Measurements from ENCODE around the gene AGPAT4. TPM values are rescaled to one million over a fixed set of nuclear protein-coding genes. Genes with fewer than 3 reads are reported as not detected.
"Not testable (repeated sequence)": the region's sequence is repeated elsewhere in the genome, so short reads cannot be mapped to it uniquely, and the experiment has no call there.

Gene AGPAT4, protein sequence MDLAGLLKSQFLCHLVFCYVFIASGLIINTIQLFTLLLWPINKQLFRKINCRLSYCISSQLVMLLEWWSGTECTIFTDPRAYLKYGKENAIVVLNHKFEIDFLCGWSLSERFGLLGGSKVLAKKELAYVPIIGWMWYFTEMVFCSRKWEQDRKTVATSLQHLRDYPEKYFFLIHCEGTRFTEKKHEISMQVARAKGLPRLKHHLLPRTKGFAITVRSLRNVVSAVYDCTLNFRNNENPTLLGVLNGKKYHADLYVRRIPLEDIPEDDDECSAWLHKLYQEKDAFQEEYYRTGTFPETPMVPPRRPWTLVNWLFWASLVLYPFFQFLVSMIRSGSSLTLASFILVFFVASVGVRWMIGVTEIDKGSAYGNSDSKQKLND
- 1.7 TPM for total RNA-seq
- long read RNA-seq, partial matches to known transcripts = 0 of 1 reads
- long read RNA-seq, other reads (novel, unspliced or antisense) = 1 of 1 reads

DNA sequence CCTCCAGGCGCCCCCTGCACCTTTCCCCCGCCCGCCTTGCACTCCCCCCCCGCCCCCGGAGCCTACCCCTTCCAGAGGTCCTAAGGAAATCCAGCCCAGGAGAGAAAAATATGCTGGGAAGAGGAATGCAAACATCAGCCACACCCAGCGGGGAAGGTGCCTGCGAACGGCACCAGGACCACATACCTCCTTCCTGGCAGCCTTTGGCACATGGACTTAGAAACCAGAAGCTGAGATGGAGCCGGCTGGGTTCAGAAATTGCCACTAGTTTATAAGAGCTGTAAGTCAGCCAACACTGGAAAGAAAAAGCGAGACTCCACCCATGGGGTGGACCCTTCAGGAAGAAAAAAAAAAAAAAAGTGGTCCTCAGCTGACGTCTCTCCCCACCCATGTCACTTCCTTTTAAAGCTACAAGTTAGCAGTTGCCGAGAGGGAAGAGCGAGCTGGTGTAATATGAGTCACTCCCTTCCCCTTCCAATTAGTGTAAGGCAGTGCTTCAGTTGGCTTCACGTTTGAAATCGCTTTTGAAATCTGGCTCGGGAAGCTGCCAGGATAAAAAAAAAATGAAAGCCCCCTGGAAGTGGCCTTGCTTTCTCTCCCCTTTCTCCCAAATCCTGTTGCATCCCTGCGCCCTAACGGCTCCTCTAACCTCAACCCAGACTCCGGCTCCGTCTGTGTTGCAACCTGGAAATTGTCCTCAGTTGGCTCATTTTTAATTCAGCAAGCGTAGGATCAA, at the start of gene AGPAT4:
Gene AGPAT4 (minus strand): TSS at position 310 of the 736 bp plus-strand sequence. CDS start 41,848 bp downstream, outside the sequence.
- intact Hi-C loops (cut with micrococcal nuclease) = no loop called here
- peak; percentile 39 for DNase-seq
- ATAC-seq = peak; percentile 100

DNA sequence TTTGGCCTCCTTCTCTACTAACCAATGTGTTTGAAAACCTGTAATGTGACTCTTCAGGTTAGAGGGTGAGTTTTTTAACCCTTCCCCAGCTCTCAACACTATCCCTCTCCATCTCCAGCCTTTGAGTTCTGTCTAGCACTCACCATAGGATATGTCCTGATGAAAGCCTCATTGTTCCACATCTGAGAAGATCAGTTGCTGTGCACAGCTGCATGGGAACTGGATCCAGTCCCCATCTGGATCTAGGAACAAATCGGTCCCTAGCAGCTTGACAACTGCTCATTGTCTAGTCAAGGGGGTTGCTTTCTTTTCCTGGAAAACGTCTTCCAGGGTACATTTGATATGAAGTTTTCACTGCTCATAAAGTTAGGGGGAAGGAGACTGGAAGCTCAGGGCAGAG, 45.4 kb upstream of the AGPAT4 start:
- ATAC-seq (no peak), DNase-seq (no peak)
- intact Hi-C loops (cut with micrococcal nuclease) = no loop called here

DNA sequence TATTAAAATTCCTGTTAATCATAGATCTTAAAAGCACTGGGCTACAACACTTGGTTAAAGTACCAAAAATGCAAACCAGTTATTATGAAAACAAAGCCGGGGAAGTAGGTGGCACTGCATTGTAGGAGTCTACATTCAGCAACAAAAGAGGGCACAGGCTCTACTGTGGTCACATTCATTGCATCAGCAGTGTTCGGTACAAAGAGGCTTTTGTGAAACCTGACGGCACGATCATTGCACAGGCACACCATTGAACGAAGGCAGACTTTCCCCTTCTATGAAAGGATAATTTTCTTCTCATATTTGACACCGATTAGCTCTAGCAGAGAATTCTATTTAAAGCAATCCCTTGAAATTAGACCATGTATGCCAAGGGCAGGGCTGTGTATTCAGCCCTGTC, 44.6 kb upstream of the AGPAT4 start:
- ATAC-seq = no peak
- no peak for DNase-seq
- intact Hi-C loops (cut with micrococcal nuclease) = no loop called here

DNA sequence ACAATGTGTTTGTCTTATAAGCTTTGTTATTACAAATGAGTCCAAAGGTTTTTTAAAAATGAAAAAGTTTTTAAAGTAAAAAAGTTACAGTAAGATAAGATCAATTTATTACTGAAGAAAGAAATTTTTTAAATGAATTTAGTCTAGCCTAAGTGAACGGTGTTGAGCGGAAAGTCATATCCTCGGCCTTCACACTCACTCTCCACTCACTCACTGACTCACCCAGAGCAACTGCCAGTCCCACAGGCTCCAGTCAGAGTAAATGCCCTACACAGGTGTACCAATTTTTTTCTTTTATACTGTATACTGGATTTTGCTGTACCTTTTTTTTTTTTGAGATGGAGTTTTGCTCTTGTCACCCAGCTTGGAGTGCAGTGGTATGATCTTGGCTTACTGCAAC, 42.7 kb upstream of the AGPAT4 start:
- ATAC-seq (no peak), DNase-seq (no peak)
- intact Hi-C loops (cut with micrococcal nuclease) = no loop called here

DNA sequence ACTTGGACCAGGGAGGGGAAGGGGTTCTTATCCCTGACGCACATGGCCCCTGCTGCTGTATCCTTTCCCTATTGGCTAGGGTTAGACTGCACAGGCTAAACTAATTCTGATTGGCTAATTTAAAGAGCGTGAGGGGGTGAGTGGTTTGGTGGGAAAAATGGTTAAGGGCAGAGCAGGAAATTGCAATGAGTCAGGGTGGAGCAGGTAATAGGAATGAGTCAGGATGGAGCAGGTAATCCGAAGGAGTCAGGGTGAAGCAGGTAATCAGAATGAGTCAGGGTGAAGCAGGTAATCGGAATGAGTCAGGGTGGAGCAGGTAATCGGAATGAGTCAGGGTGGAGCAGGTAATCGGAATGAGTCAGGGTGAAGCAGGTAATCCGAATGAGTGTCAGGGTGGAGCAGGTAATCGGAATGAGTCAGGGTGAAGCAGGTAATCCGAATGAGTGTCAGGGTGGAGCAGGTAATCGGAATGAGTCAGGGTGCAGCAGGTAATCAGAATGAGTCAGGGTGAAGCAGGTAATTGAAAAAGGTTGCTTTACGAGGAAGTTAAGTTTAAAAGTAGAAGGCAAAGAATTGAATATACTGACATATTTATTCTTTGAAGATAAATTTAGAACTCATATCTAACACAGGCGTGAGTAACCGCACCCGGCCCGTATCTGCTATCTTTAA, 41.5 kb upstream of the AGPAT4 start:
- intact Hi-C loops (cut with micrococcal nuclease); DNase-seq; ATAC-seq: not testable (repeated sequence)

DNA sequence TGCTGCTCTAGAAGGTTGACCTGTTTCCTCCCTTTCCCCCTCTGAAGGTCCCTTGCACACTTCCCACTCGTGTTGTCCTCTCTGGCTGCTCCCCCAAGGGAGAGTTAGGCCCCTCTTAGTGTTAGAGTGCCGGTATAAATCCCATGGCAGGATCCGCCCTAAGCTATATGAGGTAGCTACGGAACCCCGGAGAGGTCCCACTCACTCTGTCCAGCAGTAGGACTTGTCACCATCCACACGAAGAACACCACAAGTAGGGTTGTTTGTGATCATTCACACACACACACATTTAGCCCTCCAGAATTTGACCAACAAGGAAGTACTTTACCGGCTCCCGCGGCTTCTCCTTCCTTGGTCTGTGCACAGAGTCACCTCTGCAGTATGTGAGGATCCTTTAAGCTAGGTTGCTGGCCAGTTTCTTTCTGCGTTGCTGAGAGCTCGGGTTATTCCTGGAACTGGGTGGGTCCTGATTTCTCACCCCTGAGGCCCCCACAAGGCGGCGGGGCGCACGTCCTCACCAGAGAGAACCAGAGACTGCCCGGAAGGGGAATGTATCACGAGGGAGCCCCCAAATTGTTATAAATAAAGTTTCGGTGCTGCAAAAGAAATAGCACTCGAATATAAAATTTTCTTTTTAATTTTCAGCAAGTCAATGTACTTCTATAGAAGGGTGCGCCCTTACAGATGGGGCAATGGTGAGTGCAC, 40.8 kb upstream of the AGPAT4 start:
- ATAC-seq; intact Hi-C loops (cut with micrococcal nuclease): not testable (repeated sequence)

DNA sequence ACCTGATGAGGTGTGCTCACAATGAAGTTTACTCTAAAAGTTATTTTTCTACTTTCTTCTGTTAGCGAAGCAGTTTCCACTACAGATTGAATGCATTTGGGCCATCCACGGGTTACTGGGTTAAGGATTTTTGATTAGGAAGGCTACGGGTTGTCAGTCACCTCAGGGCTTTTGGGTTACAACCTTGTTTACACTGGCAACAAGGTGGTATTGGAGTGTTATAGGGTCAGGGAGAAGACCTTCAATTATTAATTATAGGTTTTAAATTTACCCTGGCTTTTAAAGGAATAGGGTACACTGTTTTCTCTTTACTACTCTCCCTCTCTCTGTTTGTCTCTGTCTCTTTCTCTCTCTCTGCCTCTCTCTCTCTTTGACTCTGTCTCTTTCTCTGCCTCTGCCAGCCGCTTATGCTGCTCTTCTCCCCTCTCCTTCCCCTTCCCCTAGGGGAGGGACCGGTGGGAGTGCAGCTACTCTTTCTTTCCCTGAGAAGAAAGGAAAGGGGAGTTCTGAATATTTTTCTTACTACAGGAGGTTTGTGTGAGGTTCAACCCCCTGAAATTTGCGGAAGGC, 40.2 kb upstream of the AGPAT4 start:
- no peak for DNase-seq

More for the DNA sequence above, 40.8 kb upstream of the AGPAT4 start:
- DNase-seq = not testable (repeated sequence)

DNA sequence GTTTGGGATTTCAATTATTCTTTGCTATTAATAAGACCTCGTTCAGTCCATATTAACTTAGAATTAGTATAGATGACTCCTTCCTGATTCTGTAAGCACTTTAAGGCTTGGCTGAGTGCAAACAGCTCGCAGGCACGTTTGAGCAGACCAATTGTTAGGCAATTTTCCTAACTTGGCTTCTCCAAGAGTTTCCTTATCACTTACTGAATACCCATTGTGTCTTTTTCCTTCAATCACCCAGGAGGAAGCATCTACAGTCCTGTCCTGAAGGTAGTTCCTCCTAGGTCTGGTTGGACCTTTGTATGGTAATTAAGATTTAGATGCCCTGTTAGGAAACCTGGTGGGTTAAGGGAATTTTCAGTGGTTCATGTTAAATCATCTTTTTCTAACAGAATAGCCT, 39.6 kb upstream of the AGPAT4 start:
- ATAC-seq; DNase-seq; intact Hi-C loops (cut with micrococcal nuclease): not testable (repeated sequence)

More for the DNA sequence above, 40.2 kb upstream of the AGPAT4 start:
- ATAC-seq = no peak
- intact Hi-C loops (cut with micrococcal nuclease) = no loop called here

DNA sequence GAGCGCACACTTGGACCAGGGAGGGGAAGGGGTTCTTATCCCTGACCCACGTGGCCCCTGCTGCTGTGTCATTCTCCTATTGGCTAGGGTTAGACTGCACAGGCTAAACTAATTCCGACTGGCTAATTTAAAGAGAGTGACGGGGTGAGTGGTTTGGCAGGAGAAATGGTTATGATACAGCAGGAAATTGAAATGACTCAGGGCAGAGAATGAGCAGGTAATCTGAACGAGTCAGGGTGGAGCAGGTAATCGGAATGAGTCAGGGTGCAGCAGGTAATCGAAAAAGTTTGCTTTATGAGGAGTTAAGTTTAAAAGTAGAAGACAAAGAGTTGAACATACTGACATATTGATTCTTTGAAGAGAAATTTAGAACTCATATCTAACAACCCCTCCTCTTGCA, 35.9 kb upstream of the AGPAT4 start:
- DNase-seq; ATAC-seq; intact Hi-C loops (cut with micrococcal nuclease): not testable (repeated sequence)

DNA sequence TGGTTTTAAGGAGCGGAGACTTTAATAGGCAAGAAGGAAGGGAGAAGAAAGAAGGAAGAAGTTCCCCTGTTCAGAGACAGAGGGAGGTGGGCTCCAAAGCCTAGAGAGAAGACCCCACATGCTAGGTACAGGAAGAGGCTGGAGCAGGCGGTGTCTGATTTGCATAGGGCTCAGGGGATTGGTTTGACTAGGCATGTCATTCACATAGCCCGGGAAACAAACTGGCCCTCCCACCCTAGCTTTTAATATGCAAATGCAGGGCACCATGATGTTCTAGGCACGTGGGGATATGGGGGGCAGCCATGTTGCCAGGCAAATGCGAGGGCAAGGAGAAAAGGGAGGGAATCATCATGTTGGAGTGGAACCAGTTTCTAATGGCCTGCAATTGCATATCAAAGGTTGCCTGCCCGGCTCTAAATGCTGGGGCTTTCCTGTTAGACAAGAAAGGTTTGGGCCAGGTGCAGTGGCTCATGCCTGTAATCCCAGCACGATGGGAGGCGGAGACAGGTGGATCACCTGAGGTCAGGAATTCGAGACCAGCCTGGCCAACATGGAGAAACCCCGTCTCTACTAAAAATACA, 34.3 kb upstream of the AGPAT4 start:
- ATAC-seq = no peak
- no peak for DNase-seq
- intact Hi-C loops (cut with micrococcal nuclease) = no loop called here

DNA sequence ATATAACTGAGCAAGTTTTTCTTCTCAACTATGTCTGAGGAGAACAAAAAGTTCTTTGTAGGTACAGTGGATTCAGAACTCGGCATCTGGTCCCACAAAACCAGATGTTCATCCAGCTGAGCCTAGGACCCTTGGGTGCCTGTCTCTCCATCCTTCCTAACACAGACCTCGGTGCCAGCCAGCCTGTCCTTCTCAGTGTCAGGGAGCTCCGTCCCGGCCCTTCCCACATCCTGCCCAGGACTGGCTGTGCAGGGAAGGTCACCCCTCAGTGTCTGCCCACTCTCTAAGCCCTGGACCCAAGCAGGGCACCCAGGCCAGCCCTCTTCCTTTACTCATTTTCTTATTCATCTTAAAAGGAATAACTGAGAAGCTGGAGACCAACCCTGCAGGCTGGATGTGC, 32.0 kb upstream of the AGPAT4 start:
- intact Hi-C loops (cut with micrococcal nuclease) = no loop called here
- DNase-seq = no peak
- no peak for ATAC-seq

DNA sequence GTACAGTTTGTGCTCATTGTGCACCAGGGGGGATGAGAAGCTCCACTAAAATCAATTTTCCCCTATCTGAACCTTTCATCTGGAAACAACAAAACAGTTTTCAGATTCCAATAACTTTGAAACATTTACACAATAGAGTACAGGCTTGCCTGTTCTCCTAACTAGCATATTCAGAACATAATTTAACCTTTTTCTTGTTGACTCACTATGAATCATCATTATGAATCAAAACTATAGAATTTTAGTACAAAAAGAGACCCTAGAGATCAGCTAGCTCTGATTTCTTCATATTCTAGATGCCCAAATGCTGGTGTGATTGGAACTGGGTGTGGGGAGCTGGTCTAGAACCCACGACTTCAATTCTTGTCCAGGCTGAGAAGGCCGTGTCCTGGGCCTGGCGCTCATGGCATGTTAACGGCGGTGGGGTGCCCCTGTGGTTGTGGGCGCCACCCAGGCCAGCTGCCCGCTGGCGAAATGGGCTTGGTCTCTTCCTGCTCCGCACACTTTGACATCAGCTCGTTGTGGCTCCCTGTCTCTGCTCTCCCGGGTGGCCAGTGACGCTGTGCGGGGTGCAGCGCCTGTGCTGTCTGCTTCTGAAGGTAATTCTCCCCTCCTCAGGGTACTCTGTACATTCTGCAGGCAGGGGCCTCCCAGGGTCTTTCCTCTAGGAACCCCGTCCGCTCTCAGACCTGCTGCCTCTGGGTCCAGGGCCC, 29.9 kb upstream of the AGPAT4 start:
- no peak for ATAC-seq
- intact Hi-C loops (cut with micrococcal nuclease) = no loop called here
- no peak for DNase-seq

DNA sequence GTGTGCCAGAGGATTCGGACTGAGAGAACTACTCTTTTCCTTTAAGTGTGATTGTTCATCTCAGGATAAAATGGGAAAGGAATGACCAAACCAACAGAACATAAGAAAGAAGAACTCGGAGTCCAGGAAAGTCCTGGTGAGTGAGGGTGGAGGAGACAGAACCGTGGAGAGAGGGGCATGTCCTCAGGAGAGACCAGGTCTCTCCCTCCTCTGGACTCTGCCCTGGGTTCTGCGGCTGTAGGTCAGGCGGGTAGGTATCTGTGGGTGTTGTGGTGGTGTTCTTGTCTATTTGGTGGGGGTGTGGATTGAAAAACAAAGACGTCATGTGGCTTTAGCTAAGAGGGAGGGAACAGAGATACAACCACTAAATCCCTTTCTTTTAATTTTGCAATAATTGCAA, 29.1 kb upstream of the AGPAT4 start:
- no peak for DNase-seq
- intact Hi-C loops (cut with micrococcal nuclease) = no loop called here
- no peak for ATAC-seq

DNA sequence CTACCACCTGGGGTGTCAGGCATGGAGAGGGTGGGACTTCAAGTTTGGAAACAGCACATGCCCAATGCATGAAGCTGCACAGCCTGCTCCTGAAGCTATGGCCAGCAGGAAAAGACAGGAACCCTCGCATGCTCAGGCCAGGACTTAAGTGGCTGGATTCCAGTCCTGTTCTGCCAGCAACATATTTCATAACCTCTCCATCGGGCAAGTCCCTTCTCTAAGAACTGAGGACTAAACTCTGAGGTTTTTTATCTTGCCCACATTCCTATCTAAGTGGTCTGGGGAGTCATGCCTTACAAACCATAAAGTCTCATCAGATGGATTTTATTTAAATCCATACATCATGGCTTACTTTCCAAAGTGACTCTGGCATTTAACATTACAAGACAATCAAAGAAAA, 27.5 kb upstream of the AGPAT4 start:
- peak; percentile 39 for DNase-seq
- intact Hi-C loops (cut with micrococcal nuclease) = no loop called here
- peak; percentile 85 for ATAC-seq

DNA sequence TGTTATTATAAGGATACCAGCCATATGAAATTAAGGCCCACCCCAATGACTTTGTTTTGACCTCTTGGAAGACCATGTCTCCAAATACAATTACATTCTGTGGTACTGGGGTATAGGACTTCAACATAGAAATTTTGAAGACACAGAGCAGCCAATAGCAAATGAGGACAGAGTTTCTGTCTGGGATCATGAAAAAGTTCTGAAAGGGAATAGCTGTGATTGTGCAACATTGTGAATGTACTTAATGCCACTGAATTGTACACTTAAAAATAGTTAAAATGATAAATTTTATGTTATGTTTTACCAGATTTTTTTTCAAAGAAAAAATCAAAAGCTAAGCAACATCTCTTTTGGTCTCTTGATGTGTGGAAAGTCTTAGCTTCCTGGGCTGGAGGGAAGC, 27.0 kb upstream of the AGPAT4 start:
- intact Hi-C loops (cut with micrococcal nuclease) = no loop called here
- peak; percentile 32 for ATAC-seq
- DNase-seq = no peak

DNA sequence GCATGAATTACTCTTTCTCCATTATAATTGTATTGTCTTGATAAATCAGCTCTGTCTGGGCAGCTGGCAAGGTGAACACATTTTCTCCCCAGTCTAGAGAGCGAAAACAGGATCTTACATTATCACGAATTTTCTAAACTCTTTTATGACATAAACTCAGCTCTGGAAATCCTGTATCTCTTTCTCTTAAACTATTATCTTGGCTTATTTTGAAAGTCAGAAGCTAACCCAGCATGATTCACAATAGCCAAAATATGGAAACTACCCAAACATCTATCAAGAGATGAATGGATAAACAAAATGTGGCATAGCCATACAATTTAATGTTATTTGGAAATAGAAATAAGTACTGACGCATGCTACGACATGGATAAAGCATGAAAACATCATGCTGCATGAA, 25.9 kb upstream of the AGPAT4 start:
- intact Hi-C loops (cut with micrococcal nuclease) = no loop called here
- ATAC-seq (no peak), DNase-seq (no peak)

DNA sequence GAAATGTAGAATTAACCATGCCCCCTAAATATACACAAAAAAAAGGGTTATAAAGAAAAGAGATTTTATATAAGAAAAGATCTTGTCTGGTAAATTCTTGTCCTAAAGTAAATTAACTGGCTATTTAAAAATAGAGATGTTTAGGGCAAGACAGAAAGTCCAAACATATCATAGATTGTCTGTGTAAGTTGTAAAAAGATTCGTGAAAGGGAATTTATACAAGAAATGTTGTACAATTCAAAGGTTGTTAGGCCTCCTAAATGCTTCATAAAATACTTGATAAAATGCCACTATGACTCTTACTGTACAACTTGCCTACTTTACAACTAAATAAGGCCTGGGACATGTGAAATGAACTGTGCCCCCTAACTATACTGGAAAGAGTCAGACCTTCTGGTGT, 21.9 kb upstream of the AGPAT4 start:
- intact Hi-C loops (cut with micrococcal nuclease) = no loop called here
- ATAC-seq (no peak), DNase-seq (no peak)

Data from left ventricle myocardium superior (tissue), 1 donor.